Psoas muscle (tissue), 8 donors: ENCODE data around the gene ADAT3. TPM values are rescaled to one million over a fixed set of nuclear protein-coding genes. Genes with fewer than 3 reads are reported as not detected.

Experiments
- ATAC-seq, 4 donors: fragments of 200-7000 bp; cut with Tn5 transposase; one replicate each; pipeline ENCODE4 v1.9.1; 2020; ENCODE audit warnings: moderate library complexity in 3 of 4, mild to moderate bottlenecking in 2 of 4
- DNase-seq, 2 donors: peaks; one replicate each; pipeline ENCODE4 v3.0.0-alpha.2; 2020
- H3K27ac ChIP-seq: fragments of 200-600 bp; one replicate; pipeline ENCODE4 v1.8.0; 2022
- H3K27me3 ChIP-seq, 3 donors: fragments of 200-600 bp in 1 of 3; one replicate each; pipeline versions ENCODE4 v1.6.1 to v1.8.0; 2013 to 2022; ENCODE audit warnings: low read length in 2 of 3, mild to moderate bottlenecking in 2 of 3, moderate library complexity in 1 of 3; ENCODE audit not compliant: insufficient read depth in 3 of 3
- H3K36me3 ChIP-seq, 2 donors: fragments of 200-600 bp in 1 of 2; one replicate each; pipeline versions ENCODE4 v1.6.1 to v1.8.0; 2013 to 2022; ENCODE audit warnings: low read depth in 1 of 2, mild to moderate bottlenecking in 1 of 2, moderate library complexity in 1 of 2; ENCODE audit not compliant: insufficient read depth in 1 of 2
- H3K4me1 ChIP-seq: fragments of 200-600 bp; one replicate; pipeline ENCODE4 v1.8.0; 2022
- H3K4me3 ChIP-seq: fragments of 200-600 bp; one replicate; pipeline ENCODE4 v1.8.0; 2022; ENCODE audit warnings: mild to moderate bottlenecking
- H3K9me3 ChIP-seq: fragments of 200-600 bp; one replicate; pipeline ENCODE4 v1.8.0; 2022
- WGBS, 3 donors: extraction: QIAGEN DNeasy Blood & Tissue Kit; methylation state at CpG; one replicate each; pipeline versions ENCODE4 v1.1.6 to v1.1.7; 2013; 5-methylcytosine and 5-hydroxymethylcytosine counted together
- intact Hi-C, 2 donors: fragments of 100-400 bp; cut with DNase I; formaldehyde crosslinking; loops; one replicate each; pipeline versions ENCODE4 v1.11.0 to v1.14.2; 2022
- polyA plus RNA-seq, 3 donors: library from polyadenylated mRNA; stranded (reverse); fragments of 200-250 nt; gene quantifications; one replicate each; pipeline ENCODE4 v1.2.3, GENCODE V29; 2013
- total RNA-seq, 4 donors: library from RNA; stranded (reverse); fragmentation: NEBNext Ultra II Directional in 2 of 4; extraction: Animal tissue kit (Norgen Biotek cat#: 25700) in 2 of 4; gene quantifications; one replicate each; pipeline versions ENCODE4 v1.2.1 to v1.2.4, GENCODE V29; 2021 to 2023
- TF ChIP-seq, protein P1 (sequence below): fragments of 200-600 bp; IDR thresholded peaks from one replicate; pipeline ENCODE4 v1.8.0; 2022; ENCODE audit warnings: antibody characterized with exemption
- donor health status: healthy with polysubstance abuse.
- donor health status: DM: no; HTN: no; CAD: no; lungs with moderate emphysema.
- donor health status: Bipolar disorder and iron deficiency.
- donor health status: healthy.
- donor health status: DM: yes; HTN: yes; CAD: no.
- donor health status: DM: no; HTN: no; CAD: no.
- donor health status: DM: no; HTN: no; CAD: no.
- donor health status: DM: yes; HTN: yes; CAD: no.

The ADAT3 gene
- total and polyA plus RNA-seq, 7 donors = 1.4 to 7.2 (median 2.2) TPM

DNA sequence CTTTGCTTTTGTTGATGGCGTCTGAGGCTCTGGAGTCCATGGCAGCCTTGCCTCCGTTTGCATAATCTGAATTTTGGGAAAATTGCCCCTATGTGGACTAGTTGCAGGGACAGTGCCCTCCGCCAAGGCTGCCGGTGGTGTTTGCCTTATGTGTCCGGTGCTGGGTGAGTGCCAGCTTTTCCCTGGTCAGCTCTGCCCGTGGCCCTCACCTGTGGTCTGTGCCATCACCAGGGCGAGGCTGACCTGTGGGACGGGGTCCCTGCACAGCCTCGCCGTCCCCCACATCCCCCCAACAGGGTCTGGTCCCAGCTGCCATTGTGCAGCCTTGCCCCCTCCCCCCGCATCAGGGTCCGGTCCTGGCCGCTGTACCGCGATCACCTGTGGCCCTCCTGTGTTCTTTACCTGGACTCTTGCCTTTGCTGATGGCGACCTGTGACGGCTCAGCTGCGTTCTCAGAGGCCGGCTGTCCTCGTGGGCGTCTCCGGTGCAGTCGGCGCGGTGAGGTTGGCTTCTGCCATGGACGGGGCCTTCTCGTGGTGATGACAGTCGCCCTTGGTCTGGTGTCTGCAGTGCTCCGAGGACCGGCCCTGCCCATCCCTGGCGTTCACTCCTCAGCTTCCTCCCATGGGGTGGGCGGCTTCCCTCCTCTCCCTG, 48.4 kb downstream of the ADAT3 start:
- intact Hi-C loops = no loop called here
- no peak for DNase-seq
- Histone ChIP-seq H3K36me3 (no peaks in the 10 kb centered on the region), H3K27ac (no peak overlapping the region), H3K9me3 (no peaks in the 10 kb centered on the region), H3K27me3 (no peaks in the 10 kb centered on the region), H3K4me1 (peaks cover 8% of the 10 kb centered on the region), H3K4me3 (no peak overlapping the region)
- TF ChIP-seq, protein P1, sequence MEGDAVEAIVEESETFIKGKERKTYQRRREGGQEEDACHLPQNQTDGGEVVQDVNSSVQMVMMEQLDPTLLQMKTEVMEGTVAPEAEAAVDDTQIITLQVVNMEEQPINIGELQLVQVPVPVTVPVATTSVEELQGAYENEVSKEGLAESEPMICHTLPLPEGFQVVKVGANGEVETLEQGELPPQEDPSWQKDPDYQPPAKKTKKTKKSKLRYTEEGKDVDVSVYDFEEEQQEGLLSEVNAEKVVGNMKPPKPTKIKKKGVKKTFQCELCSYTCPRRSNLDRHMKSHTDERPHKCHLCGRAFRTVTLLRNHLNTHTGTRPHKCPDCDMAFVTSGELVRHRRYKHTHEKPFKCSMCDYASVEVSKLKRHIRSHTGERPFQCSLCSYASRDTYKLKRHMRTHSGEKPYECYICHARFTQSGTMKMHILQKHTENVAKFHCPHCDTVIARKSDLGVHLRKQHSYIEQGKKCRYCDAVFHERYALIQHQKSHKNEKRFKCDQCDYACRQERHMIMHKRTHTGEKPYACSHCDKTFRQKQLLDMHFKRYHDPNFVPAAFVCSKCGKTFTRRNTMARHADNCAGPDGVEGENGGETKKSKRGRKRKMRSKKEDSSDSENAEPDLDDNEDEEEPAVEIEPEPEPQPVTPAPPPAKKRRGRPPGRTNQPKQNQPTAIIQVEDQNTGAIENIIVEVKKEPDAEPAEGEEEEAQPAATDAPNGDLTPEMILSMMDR = no peak
- no peak for ATAC-seq
- 86 to 88% (median 87%) methylated on average over 32 of the region's 32 CpGs for WGBS, 3 donors

DNA sequence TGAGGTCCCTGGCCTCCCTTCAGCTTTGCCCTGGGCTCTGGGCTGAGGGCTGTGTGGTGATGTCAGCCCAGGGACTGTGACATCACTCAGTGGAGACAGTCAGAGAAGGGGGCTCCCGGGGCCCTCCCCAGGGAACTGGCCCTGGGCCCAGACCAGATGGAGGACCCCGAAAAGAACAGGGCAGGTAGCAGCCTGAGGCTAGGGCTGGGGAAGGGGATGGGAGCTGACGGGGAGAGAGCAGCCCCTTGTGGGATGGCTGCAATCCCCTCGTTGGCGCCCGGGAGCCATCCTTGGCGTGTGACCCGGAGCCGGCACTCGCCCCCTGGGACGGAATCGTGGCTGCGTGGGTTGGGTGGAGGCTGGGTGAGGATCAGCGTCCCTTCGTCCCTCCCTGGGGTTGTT, 49.3 kb downstream of the ADAT3 start:
- intact Hi-C loops = no loop called here
- Histone ChIP-seq H3K27me3 (no peaks in the 10 kb centered on the region), H3K4me1 (peaks cover 8% of the 10 kb centered on the region), H3K27ac (no peak overlapping the region), H3K9me3 (no peaks in the 10 kb centered on the region), H3K36me3 (no peaks in the 10 kb centered on the region), H3K4me3 (no peak overlapping the region)
- ATAC-seq (no peak), DNase-seq (no peak)
- 88 to 97% (median 88%) methylated on average over 9 to 15 of the region's 15 CpGs for WGBS, 3 donors
- TF ChIP-seq, protein P1 = no peak

DNA sequence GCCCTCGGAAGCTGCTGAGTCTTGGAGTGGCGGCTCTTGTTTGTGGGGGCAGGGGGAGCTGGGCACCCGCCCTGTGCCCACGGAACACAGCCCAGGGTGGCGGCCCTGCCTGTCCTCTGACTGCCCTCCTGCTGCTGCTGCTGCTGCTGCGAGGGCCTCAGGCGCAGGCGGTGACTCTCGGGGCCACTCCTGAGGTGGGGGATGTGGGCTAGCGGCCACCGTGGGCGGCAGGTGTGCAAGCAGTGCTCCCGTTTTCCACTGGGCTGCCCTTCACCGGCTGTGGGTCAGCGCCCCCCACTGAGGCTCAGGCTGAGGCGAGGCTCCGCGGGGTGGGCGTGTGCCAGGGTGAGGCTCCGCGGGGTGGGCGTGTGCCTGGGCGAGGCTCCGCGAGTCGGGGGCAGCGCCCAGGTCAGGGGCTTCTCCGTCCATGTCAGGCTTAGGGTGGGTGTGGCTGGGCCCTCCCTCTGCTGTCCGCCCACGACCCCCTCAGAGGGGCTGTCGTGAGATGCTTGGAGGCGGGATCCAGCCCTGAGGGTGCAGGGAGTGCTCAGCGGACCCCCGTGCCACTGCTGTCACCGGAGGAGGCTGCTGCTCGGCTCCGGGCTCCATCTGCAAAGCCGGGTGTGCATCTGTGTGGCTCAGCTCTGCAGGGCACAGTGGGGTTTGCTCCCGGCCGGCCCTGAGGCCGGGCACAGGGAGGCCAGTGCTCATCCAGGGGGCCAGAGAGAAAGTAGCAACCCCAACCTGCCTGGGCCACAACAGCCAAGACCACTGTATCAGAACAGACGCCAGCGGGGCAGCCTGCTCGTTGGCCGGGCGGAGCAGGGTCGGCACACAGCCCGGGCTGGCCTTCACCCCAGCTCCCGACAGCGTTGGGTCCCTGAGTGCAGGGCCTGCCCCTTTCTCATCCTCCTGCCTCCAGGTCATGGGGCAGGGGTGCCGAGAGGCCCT, 50.2 kb downstream of the ADAT3 start:
- 75 to 85% (median 79%) methylated on average over 45 to 51 of the region's 51 CpGs for WGBS, 3 donors
- Histone ChIP-seq H3K4me3 (no peak overlapping the region), H3K27ac (no peak overlapping the region), H3K27me3 (no peaks in the 10 kb centered on the region), H3K4me1 (peaks cover 8% of the 10 kb centered on the region), H3K9me3 (no peaks in the 10 kb centered on the region), H3K36me3 (no peaks in the 10 kb centered on the region)
- TF ChIP-seq, protein P1 = no peak
- DNase-seq (no peak), ATAC-seq (no peak)
- intact Hi-C loops = no loop called here

DNA sequence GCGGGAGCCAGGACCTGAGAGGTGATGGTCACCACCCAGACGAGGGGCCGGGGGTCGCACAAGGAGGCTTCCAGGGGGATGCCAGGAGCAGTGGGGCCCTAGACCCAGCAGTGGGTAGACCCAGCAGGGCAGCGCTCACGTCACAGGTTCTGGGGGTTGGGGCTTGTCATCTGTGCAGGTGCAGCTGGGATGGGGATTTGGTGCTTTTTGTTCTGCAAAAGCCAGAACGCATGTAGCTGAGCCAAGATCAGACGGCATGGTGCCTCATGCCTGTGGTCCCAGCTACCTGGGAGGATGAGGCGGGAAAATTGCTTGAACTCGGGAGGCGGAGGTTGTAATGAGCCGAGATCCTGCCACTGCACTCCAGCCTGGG, 50.9 kb downstream of the ADAT3 start:
- DNase-seq (no peak), ATAC-seq (no peak)
- Histone ChIP-seq H3K27ac (no peak overlapping the region), H3K36me3 (no peaks in the 10 kb centered on the region), H3K27me3 (no peaks in the 10 kb centered on the region), H3K9me3 (no peaks in the 10 kb centered on the region), H3K4me3 (no peak overlapping the region), H3K4me1 (peaks cover 8% of the 10 kb centered on the region)
- intact Hi-C loops = no loop called here
- TF ChIP-seq, protein P1 = no peak
- WGBS, 3 donors = 86 to 92% (median 91%) methylated on average over 12 of the region's 12 CpGs
